Tracheal epithelial cell (primary cell): ENCODE measurements around the gene IRX1. TPM values are rescaled to one million over a fixed set of nuclear protein-coding genes. Genes with fewer than 3 reads are reported as not detected.

Source experiments
- total RNA-seq: library from RNA; depleted of rRNA; stranded (reverse); fragments of >200 nt; gene quantifications from 2 replicates; pipeline ENCODE4 v1.2.1, GENCODE V29; 2014

Gene IRX1
- total RNA-seq, result 13.0 and 21.3 TPM in 2 replicates

GRCh38 chr5:3595006-3595961 lies at the start of gene IRX1:
Gene IRX1, plus strand, starts transcription at chr5:3595832. Its CDS starts 274 bp downstream, at chr5:3596106.

